ENCODE data around the gene C10orf67. TPM values are rescaled to one million over a fixed set of nuclear protein-coding genes. Genes with fewer than 3 reads are reported as not detected.

The C10orf67 gene
- total RNA-seq, 4 donors from 2014 or later, result 0.09 to 0.60 TPM; not detected in 2

- TF ChIP-seq, protein P1, sequence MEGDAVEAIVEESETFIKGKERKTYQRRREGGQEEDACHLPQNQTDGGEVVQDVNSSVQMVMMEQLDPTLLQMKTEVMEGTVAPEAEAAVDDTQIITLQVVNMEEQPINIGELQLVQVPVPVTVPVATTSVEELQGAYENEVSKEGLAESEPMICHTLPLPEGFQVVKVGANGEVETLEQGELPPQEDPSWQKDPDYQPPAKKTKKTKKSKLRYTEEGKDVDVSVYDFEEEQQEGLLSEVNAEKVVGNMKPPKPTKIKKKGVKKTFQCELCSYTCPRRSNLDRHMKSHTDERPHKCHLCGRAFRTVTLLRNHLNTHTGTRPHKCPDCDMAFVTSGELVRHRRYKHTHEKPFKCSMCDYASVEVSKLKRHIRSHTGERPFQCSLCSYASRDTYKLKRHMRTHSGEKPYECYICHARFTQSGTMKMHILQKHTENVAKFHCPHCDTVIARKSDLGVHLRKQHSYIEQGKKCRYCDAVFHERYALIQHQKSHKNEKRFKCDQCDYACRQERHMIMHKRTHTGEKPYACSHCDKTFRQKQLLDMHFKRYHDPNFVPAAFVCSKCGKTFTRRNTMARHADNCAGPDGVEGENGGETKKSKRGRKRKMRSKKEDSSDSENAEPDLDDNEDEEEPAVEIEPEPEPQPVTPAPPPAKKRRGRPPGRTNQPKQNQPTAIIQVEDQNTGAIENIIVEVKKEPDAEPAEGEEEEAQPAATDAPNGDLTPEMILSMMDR (IDR thresholded peaks at IDR 0.05), result no peak
- ATAC-seq (ENCODE audit: low FRiP score) (no peak), DNase-seq (ENCODE audit: low spot score) (no peak)
Observed at GRCh38 chr10:23202779-23203178, 141.8 kb downstream of the C10orf67 start.

DNA sequence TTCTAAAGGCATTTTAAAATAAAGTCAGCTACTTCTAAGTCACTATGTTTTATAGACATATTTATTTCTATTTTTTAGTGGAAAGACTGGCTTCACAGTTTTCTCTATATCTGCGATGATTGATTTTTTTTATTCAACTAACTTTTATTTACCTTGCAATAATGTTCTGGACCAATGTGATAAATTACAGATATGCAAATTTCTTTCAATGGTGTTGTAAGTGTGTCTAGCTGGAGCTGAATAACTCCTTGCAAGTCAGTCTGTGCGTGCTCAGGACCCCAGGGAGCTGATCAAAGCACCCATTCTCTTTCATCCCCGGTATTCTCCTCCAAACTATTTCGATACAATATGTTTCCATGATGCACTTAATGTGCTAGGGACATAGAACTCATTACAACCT lies 142.8 kb downstream of the C10orf67 start:
- no peak for DNase-seq (ENCODE audit: low spot score)
- TF ChIP-seq, protein P1 (IDR thresholded peaks at IDR 0.05), result no peak
- ATAC-seq (ENCODE audit: low FRiP score), result no peak

- ATAC-seq (ENCODE audit: low FRiP score) (no peak), DNase-seq (ENCODE audit: low spot score) (no peak)
- TF ChIP-seq, protein P1 (IDR thresholded peaks at IDR 0.05), result no peak
Observed at GRCh38 chr10:23200997-23201652, 143.5 kb downstream of the C10orf67 start.

DNA sequence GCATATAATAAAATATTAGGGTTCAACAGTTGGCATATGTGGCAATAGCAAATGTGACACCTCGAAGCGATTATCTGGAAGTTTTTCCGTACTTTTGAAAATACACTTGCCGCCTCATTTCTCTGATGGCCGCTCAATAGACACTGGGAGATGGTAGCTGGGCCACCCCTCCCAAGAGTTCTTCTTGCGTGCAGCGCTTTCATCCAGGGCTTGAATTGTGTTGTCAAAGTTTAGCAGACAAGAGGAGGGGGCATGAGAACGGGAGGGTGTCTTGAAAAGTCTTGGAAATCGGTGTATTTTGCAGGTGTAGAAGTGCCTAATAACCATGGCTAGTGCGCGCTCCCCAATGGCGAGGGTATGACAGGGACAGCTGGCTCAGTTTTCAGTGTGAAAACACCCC lies 144.0 kb downstream of the C10orf67 start:
- TF ChIP-seq, protein P1 (IDR thresholded peaks at IDR 0.05), result no peak
- DNase-seq (ENCODE audit: low spot score), result no peak
- ATAC-seq (ENCODE audit: low FRiP score), result no peak

DNA sequence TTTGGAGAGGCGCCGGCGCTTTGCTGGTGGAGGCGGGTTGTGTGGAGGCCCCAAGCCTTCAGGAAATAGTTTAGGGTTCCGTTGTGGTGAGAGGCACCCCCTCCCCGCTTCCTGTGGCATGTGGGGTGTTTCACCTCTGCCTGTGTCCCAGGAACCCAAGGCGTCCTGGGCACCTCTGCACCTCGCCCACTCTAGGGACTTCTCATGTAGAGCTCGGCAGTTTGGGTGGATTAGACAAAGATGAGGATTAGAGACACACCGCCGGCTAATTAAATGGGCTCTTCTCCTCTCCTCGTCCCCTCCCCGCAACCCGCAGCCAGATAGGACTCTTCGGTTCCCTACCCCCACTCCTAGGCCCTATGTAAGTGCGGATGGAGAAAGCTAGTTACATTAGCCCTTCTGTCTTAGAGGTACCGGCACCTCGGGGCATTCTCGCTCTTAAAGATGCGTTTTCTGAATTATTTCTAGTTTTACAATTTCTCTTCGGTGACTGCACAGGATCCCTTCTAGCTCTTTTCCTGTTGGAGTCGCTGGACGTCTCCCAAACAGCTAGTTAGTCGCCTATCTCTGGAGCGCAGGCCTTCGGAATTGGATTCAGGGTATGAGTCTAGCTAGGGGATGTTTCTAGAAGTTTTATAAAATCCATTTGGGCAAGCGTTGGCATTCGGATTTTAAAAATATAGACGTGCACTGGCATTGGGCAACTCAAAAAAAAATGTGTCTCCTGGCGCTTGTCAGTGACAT lies 144.7 kb downstream of the C10orf67 start:
- ATAC-seq (ENCODE audit: low FRiP score), result no peak
- no peak for DNase-seq (ENCODE audit: low spot score)
- TF ChIP-seq, protein P1 (IDR thresholded peaks at IDR 0.05), result no peak

GRCh38 chr10:23198940-23199767 lies 145.4 kb downstream of the C10orf67 start:
- ATAC-seq (ENCODE audit: low FRiP score) (no peak), DNase-seq (ENCODE audit: low spot score) (no peak)
- TF ChIP-seq, protein P1 (IDR thresholded peaks at IDR 0.05), result no peak
